D721Med (cell line): ENCODE data around the gene ACACA.

Experiments used
- DNase-seq: peaks from one replicate; pipeline ENCODE4 v3.0.0; 2011; ENCODE audit warnings: low spot score; ENCODE audit not compliant: insufficient read length
- FAIRE-seq: peaks from 2 replicates; lab custom pipeline; 2011; peaks lifted over from hg19 to GRCh38; lab: Jason Lieb, UNC
- CTCF ChIP-seq: IDR thresholded peaks from 2 replicates; pipeline ENCODE4 v1.5.1; 2012; ENCODE audit warnings: mild to moderate bottlenecking, control low read depth; ENCODE audit not compliant: insufficient read depth; ENCODE audit errors: missing control alignments

The ACACA gene

DNA sequence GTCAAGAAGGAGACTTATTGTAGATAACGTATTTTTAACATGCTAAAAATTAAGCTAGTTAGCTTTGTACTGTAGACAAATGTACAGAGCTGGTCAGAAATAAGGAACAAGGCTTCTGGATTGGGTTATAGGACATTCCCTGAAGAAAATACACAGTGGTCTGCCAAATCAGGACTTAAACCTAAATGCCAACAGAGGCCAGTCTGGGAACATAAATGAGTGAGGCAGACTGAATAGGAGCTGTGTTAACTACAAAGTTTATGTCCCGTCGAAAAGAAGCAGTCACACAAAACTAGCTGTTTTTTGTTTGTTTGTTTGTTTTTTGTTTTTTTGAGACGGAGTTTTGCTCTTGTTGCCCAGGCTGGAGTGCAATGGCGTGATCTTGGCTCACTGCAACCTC is 151.2 kb downstream of the ACACA start:
- peak; percentile 13 for TF ChIP-seq CTCF
- DNase-seq (no peak), FAIRE-seq (no peak)

GRCh38 chr17:37247825-37248224 is 158.8 kb downstream of the ACACA start:
- no peak for TF ChIP-seq CTCF
- FAIRE-seq (no peak), DNase-seq (no peak)

DNA sequence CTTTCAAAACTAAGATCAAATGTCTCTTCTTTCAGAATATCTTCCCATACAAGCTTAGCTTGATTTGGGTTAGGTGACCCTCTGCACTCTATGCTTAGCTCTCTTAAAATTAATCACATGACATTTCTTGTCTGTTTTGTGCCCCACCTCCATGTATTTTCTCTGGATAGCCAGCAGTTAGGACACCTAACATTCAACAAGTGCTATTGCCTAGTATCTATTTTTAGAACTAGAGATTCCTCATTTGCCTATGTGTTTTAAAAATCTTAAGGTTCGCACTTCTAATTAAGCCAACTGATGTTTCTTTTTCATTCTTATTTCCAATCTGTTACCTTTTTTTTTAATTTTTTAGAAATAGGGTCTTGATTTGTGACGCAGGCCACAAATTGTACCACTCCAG is 160.6 kb downstream of the ACACA start:
- no peak for FAIRE-seq

DNA sequence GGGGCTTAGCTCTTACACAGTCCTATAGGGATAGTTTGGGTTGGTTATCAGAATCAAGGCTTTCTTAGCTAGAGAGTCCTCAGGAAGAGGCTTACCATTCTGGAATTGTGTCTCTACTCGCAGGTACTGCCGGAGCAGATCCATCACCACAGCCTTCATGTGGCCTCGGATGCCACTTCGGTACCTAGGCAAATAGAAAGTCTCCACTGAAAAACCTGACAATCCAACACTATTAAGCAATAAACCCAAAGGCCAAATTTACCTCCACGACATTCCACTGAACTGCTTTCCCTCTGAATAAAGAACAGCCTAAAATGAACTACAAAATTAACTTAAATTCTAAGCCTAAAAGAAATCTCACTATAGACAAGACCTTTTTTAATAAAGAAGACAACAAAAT is 166.3 kb downstream of the ACACA start:
- no peak for TF ChIP-seq CTCF
- no peak for DNase-seq
- FAIRE-seq, result no peak

More for the DNA sequence above, 160.6 kb downstream of the ACACA start:
- DNase-seq, result no peak
- TF ChIP-seq CTCF, result no peak

GRCh38 chr17:37239690-37240334 is 166.8 kb downstream of the ACACA start:
- TF ChIP-seq CTCF, result peak; percentile 84
- DNase-seq (no peak), FAIRE-seq (no peak)

DNA sequence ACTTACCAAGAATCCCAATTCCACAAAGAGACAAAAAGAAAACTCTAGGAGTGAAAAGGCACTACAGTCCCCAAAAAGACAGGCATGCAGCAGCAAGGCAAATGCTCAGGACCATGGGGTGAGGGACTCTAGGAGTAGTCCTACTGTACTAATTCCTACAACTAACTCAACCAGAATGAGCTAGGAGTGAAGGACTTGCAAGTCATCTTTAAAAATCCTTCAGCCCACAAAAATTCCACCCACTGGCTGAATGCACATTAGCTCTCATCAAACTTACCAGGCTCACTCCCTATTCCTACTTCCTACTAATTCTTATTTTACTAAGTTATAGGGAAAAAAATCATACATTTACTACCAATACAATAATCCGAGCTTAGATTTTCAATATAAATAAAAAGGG is 172.5 kb downstream of the ACACA start:
- TF ChIP-seq CTCF, result no peak
- FAIRE-seq, result no peak

DNA sequence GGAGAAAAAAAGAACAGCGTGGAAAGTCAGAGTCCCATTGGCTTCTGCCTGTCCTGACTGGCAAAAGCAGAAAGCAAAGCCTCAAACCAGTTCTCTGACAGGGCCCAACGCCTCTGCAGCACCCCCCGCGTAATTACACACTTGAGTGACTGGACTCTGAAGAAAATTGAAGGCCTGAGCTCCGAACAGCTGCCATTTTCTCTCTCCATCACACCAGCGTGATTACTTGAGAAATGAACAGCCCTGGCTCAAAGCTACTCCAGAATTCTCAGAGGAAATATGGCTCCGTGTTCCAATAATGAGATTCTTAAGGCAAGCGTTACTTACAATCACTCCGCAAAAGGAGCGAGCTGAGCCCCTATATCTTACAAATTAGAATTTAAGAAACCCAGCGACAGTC is 173.6 kb downstream of the ACACA start:
- FAIRE-seq, result no peak
- DNase-seq, result no peak
- no peak for TF ChIP-seq CTCF

More for the DNA sequence above, 172.5 kb downstream of the ACACA start:
- DNase-seq, result no peak
